CD14-positive monocyte (primary cell): ENCODE data around the gene OR1B1. TPM values are rescaled to one million over a fixed set of nuclear protein-coding genes. Genes with fewer than 3 reads are reported as not detected.

Experiments
- DNase-seq, 3 donors: peaks; one replicate each; pipeline ENCODE4 v3.0.0-alpha.2; 2011 to 2022
- H2AFZ ChIP-seq: 2 replicates; pipeline ENCODE4 v1.6.0; 2012; ENCODE audit warnings: mild to moderate bottlenecking, low read depth, low read length, inconsistent platforms; ENCODE audit not compliant: insufficient read depth, poor library complexity, severe bottlenecking
- H3K27ac ChIP-seq, 2 donors: 1 replicate in 1 of 2; 2 replicates in 1 of 2; pipeline ENCODE4 v1.5.1; 2012 to 2013; ENCODE audit warnings: low read length in 2 of 2, control low read depth in 1 of 2, inconsistent platforms in 1 of 2, low read depth in 1 of 2, mild to moderate bottlenecking in 1 of 2
- H3K27me3 ChIP-seq, 2 donors: one replicate each; pipeline versions ENCODE4 v1.6.0 to v1.6.1; 2011 to 2013; ENCODE audit warnings: low read length in 2 of 2; ENCODE audit not compliant: control insufficient read depth in 2 of 2, insufficient read depth in 2 of 2
- H3K36me3 ChIP-seq, 2 donors: replicated peaks in 1 of 2; 1 replicate in 1 of 2; 2 replicates in 1 of 2; pipeline versions ENCODE4 v1.5.1 to v1.6.1; 2012 to 2013; ENCODE audit warnings: low read length in 2 of 2, control low read depth in 1 of 2, inconsistent platforms in 1 of 2, mild to moderate bottlenecking in 1 of 2; ENCODE audit not compliant: insufficient read depth in 2 of 2, control insufficient read depth in 1 of 2
- H3K4me1 ChIP-seq, 2 donors: 1 replicate in 1 of 2; 2 replicates in 1 of 2; pipeline versions ENCODE4 v1.5.1 to v1.6.1; 2012 to 2013; ENCODE audit warnings: low read length in 2 of 2, control low read depth in 1 of 2, inconsistent platforms in 1 of 2, mild to moderate bottlenecking in 1 of 2, moderate library complexity in 1 of 2; ENCODE audit not compliant: insufficient read depth in 2 of 2, control insufficient read depth in 1 of 2
- H3K4me2 ChIP-seq: replicated peaks from 2 replicates; pipeline ENCODE3; 2012; ENCODE audit warnings: low read length, moderate library complexity, mild to moderate bottlenecking; ENCODE audit not compliant: poor library complexity, severe bottlenecking; ENCODE audit errors: extremely low read depth
- H3K4me3 ChIP-seq, 3 experiments: fragments of 200-600 bp in 1 of 3; sonication (generic) in 1 of 3; replicated peaks in 1 of 3; 1 replicate in 2 of 3; 2 replicates in 1 of 3; pipeline ENCODE4 v1.5.1; 2011 to 2013; ENCODE audit warnings: low read length in 3 of 3, mild to moderate bottlenecking in 3 of 3, control low read depth in 2 of 3, low read depth in 2 of 3, inconsistent platforms in 1 of 3, moderate library complexity in 1 of 3
- H3K79me2 ChIP-seq: 2 replicates; pipeline ENCODE4 v1.6.0; 2012; ENCODE audit warnings: mild to moderate bottlenecking, control low read depth, inconsistent platforms, low read length, moderate library complexity; ENCODE audit not compliant: insufficient read depth
- H3K9ac ChIP-seq: 2 replicates; pipeline ENCODE4 v1.6.0; 2017; ENCODE audit warnings: low read length, mild to moderate bottlenecking; ENCODE audit not compliant: insufficient read depth, poor library complexity, severe bottlenecking
- H3K9me3 ChIP-seq, 2 donors: replicated peaks in 1 of 2; 1 replicate in 1 of 2; 2 replicates in 1 of 2; pipeline versions ENCODE4 v1.5.1 to v1.6.1; 2012 to 2013; ENCODE audit warnings: low read length in 2 of 2, control low read depth in 1 of 2; ENCODE audit not compliant: control insufficient read depth in 1 of 2, insufficient read depth in 1 of 2
- H4K20me1 ChIP-seq: 2 replicates; pipeline ENCODE4 v1.6.0; 2012; ENCODE audit warnings: mild to moderate bottlenecking, low read length, control low read depth, moderate library complexity; ENCODE audit not compliant: insufficient read depth
- H3K27ac Mint-ChIP-seq, 7 donors: one replicate each; pipeline ENCODE4 v1.8.0; 2020; ENCODE audit warnings: mild to moderate bottlenecking in 7 of 7, mixed read lengths in 7 of 7, moderate library complexity in 6 of 7, inconsistent platforms in 2 of 7
- H3K27me3 Mint-ChIP-seq, 3 donors: one replicate each; pipeline ENCODE4 v1.8.0; 2021 to 2022; ENCODE audit warnings: low read depth in 3 of 3, mild to moderate bottlenecking in 3 of 3, mixed read lengths in 3 of 3, moderate library complexity in 3 of 3, inconsistent platforms in 1 of 3
- H3K36me3 Mint-ChIP-seq, 2 donors: one replicate each; pipeline ENCODE4 v1.8.0; 2020; ENCODE audit warnings: mixed read lengths in 2 of 2, inconsistent platforms in 1 of 2, mild to moderate bottlenecking in 1 of 2
- H3K4me1 Mint-ChIP-seq: one replicate; pipeline ENCODE4 v1.8.0; 2020; ENCODE audit warnings: mild to moderate bottlenecking, mixed read lengths
- H3K4me3 Mint-ChIP-seq, 2 donors: one replicate each; pipeline ENCODE4 v1.8.0; 2020; ENCODE audit warnings: mild to moderate bottlenecking in 2 of 2, mixed read lengths in 2 of 2, moderate library complexity in 1 of 2
- H3K9me3 Mint-ChIP-seq, 7 donors: one replicate each; pipeline ENCODE4 v1.8.0; 2020 to 2022; ENCODE audit warnings: mixed read lengths in 7 of 7, mild to moderate bottlenecking in 6 of 7, moderate library complexity in 6 of 7, inconsistent platforms in 2 of 7
- WGBS: methylation state at CpG from one replicate; pipeline ENCODE4 v1.1.5; 2013; ENCODE audit warnings: missing lambda C conversion rate; ENCODE audit not compliant: insufficient coverage; 5-methylcytosine and 5-hydroxymethylcytosine counted together
- intact Hi-C, 2 donors: fragments of 100-400 bp; cut with micrococcal nuclease; formaldehyde crosslinking; loops; one replicate each; pipeline versions ENCODE4 v1.15.0 to v1.15.1; 2023
- polyA plus RNA-seq, 3 donors: library from polyadenylated mRNA; depleted of rRNA in 1 of 3; unstranded in 2 of 3; stranded (reverse) in 1 of 3; fragments of 300-500 nt in 2 of 3; fragments of >200 nt in 1 of 3; fragmentation: Illumina TruSeq in 2 of 3; gene quantifications; 1 replicate in 2 of 3; 2 replicates in 1 of 3; pipeline ENCODE4 v1.2.3, GENCODE V29; 2012 to 2021
- TF ChIP-seq, protein P1 (sequence below): fragments of 200-600 bp; IDR thresholded peaks from one replicate; pipeline ENCODE4 v1.8.0; 2022; ENCODE audit warnings: antibody characterized with exemption, mild to moderate bottlenecking

OR1B1 gene
- polyA plus RNA-seq, 3 donors: not detected

- Histone ChIP-seq H3K36me3 (no peaks in the 10 kb centered on the region), H3K4me1 (no peaks in the 10 kb centered on the region), H3K9me3 (peaks cover 12 to 22% of the 10 kb centered on the region in 2 donors), H3K79me2 (no peaks in the 10 kb centered on the region), H3K4me3 (no peak overlapping the region), H3K4me2 (no peak overlapping the region), H2AFZ (no peak overlapping the region), H3K27me3 (no peaks in the 10 kb centered on the region), H3K9ac (no peak overlapping the region), H3K27ac (no peak overlapping the region), H4K20me1 (no peaks in the 10 kb centered on the region)
- Mint-ChIP-seq H3K27me3 (peaks cover 0 to 5% (median 2%) of the 10 kb centered on the region in 3 donors), H3K4me1 (no peaks in the 10 kb centered on the region), H3K27ac (no peak overlapping the region), H3K36me3 (no peaks in the 10 kb centered on the region), H3K4me3 (no peak overlapping the region), H3K9me3 (peaks cover 16 to 29% (median 24%) of the 10 kb centered on the region in 7 donors)
- TF ChIP-seq, protein P1, sequence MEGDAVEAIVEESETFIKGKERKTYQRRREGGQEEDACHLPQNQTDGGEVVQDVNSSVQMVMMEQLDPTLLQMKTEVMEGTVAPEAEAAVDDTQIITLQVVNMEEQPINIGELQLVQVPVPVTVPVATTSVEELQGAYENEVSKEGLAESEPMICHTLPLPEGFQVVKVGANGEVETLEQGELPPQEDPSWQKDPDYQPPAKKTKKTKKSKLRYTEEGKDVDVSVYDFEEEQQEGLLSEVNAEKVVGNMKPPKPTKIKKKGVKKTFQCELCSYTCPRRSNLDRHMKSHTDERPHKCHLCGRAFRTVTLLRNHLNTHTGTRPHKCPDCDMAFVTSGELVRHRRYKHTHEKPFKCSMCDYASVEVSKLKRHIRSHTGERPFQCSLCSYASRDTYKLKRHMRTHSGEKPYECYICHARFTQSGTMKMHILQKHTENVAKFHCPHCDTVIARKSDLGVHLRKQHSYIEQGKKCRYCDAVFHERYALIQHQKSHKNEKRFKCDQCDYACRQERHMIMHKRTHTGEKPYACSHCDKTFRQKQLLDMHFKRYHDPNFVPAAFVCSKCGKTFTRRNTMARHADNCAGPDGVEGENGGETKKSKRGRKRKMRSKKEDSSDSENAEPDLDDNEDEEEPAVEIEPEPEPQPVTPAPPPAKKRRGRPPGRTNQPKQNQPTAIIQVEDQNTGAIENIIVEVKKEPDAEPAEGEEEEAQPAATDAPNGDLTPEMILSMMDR: no peak
- intact Hi-C loops: no loop called here
- DNase-seq: no peak
These were observed 27.4 kb upstream of the OR1B1 start for GRCh38 chr9:122684851-122685250.

DNA sequence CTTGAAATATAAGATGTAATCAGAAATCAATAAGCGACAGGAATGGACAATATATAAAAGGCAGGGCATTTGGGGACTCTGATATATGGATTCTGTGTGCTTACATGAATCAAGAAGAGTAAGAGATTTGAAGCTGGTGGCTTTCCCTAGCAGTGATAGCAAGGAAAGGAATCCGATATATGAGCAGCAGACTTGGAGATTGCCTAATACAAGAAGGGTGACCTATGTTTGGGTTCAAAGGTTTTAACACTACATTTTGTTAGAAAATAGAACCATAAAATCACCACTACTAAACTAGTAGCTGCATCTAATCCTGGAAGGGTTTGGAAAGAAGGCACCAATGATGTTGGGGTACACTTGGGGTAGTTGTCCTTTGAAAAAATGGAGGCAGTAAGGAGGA lies 15.1 kb upstream of the OR1B1 start:
- no peak overlapping the region for H3K4me3 Mint-ChIP-seq
- no peaks in the 10 kb centered on the region for H3K79me2 ChIP-seq
- H3K36me3 ChIP-seq: no peaks in the 10 kb centered on the region
- 83% methylated on average over 1 of the region's 2 CpGs for WGBS
- no peaks in the 10 kb centered on the region for H3K4me1 ChIP-seq
- intact Hi-C loops: no loop called here
- H3K9ac ChIP-seq: no peak overlapping the region
- H2AFZ ChIP-seq: no peak overlapping the region
- no peak overlapping the region for H3K4me2 ChIP-seq
- H3K27me3 ChIP-seq: no peaks in the 10 kb centered on the region
- DNase-seq: no peak
- H3K4me1 Mint-ChIP-seq: no peaks in the 10 kb centered on the region
- peaks cover 0 to 4% (median 0%) of the 10 kb centered on the region in 3 donors for H3K27me3 Mint-ChIP-seq
- no peak overlapping the region for H3K4me3 ChIP-seq
- no peaks in the 10 kb centered on the region for H3K36me3 Mint-ChIP-seq
- TF ChIP-seq, protein P1: no peak
- peaks cover 8 to 11% of the 10 kb centered on the region in 2 donors for H3K9me3 ChIP-seq
- peaks cover 5 to 22% (median 14%) of the 10 kb centered on the region in 7 donors for H3K9me3 Mint-ChIP-seq
- no peak overlapping the region for H3K27ac ChIP-seq
- H3K27ac Mint-ChIP-seq: no peak overlapping the region
- no peaks in the 10 kb centered on the region for H4K20me1 ChIP-seq
